ENCODE data around the gene GLIPR1. TPM values are rescaled to one million over a fixed set of nuclear protein-coding genes. Genes with fewer than 3 reads are reported as not detected.
A peak's percentile ranks its signal among the peaks of the same experiment; 100 is the strongest.
"Not testable (repeated sequence)": the region's sequence is repeated elsewhere in the genome, so short reads cannot be mapped to it uniquely, and the experiment has no call there.

The GLIPR1 gene
- 9.1 TPM for polyA plus RNA-seq (2013, experiment 1 of 2)
- 5.0 TPM for polyA plus RNA-seq (2013, experiment 2 of 2)

DNA sequence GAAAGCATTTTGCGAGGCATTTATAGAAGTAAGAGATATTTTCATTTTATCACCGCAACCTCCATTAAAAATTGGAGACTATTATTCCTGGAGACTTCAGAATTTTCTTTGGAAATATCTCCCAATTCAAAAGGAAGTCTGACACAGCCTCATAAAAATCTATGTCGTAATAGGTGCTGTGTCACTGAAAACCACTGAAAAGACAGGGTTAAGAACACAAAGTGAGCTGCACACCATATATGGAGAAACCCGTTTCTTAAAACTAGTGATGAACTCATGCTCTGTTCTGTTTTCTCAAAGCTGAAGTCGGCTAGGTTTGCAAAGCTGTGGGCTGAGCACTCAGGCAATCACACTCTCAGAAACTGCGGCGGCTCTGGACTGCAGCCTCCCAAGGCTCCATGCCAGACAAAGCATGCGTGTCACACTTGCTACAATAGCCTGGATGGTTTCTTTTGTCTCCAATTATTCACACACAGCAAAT lies at the start of gene GLIPR1:
Gene GLIPR1 (plus strand): TSS at position 287 of the 481 bp plus-strand sequence. CDS start 126 bp downstream, at position 413.
- Histone ChIP-seq H3K36me3 (ENCODE audit: control insufficient read depth, insufficient read depth, low read length) (no peaks in the 10 kb centered on the region), H3K27ac (ENCODE audit: low read depth, low read length, severe bottlenecking) (peak within 1 kb of the TSS; percentile 36), H3K9me3 (ENCODE audit: control insufficient read depth, low read length) (no peaks in the 10 kb centered on the region), H3K4me1 (ENCODE audit: control insufficient read depth, insufficient read depth, low read length, poor library complexity, severe bottlenecking) (peaks cover 4% of the 10 kb centered on the region), H3K4me3 (ENCODE audit: extremely low read depth, insufficient read depth, low read length, poor library complexity, severe bottlenecking) (peak within 1 kb of the TSS; percentile 21)
- 58 to 63% methylated on average over 5 to 6 of the region's 8 CpGs for WGBS, 2 experiments (ENCODE audit: insufficient coverage in 2 of 2)

DNA sequence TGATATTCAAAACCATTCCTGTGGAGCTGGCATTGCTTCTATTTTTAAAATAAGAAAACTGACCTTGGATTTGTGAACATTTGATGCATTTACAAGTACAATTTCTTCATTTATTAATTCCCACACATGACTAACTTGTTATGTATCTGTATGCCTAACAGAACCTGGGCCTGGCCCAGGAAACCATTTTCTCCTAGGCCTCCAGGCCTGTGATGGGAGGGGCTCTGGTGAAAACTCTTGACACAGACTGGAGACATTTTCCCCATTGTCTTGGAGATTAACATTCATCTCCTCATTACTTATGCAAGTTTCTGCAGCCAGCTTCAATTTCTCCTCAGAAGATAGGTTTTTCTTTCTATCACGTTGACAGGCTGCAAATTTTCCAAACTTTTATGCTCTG lies 47.6 kb upstream of the GLIPR1 start:
- 75% methylated on average over 1 of the region's 1 CpG; no CpG with 5 or more reads in 1 of the 2 experiments for WGBS, 2 experiments (ENCODE audit: insufficient coverage in 2 of 2)
- Histone ChIP-seq H3K4me3 (ENCODE audit: extremely low read depth, insufficient read depth, low read length, poor library complexity, severe bottlenecking) (no peak overlapping the region), H3K9me3 (ENCODE audit: control insufficient read depth, low read length) (peaks cover 20% of the 10 kb centered on the region), H3K4me1 (ENCODE audit: control insufficient read depth, insufficient read depth, low read length, poor library complexity, severe bottlenecking) (no peaks in the 10 kb centered on the region), H3K27ac (ENCODE audit: low read depth, low read length, severe bottlenecking) (no peak overlapping the region), H3K36me3 (ENCODE audit: control insufficient read depth, insufficient read depth, low read length) (no peaks in the 10 kb centered on the region)

DNA sequence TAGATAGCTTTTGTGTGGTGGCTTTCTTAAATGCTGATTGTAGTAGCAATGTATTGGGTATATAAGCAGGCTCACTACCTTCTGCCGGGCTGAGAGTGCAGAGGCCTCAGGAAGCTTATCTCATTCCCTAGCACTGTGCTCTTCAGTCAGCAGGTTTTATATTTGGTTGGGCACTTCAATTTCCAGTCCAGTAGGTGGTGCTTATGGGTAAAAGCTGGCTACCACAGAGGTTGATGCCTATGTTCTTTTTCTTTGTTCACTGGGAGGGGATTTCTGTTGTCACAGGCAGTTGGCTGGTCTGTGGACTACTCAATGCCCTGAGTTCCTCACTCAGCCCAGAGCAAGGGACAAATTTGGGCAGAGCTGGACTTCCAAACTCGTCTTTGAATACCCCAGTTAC lies 43.0 kb upstream of the GLIPR1 start:
- H3K4me3 ChIP-seq (ENCODE audit: extremely low read depth, insufficient read depth, low read length, poor library complexity, severe bottlenecking) = no peak overlapping the region
- WGBS, 2 experiments (ENCODE audit: insufficient coverage in 2 of 2) = 75 to 100% methylated on average over 1 of the region's 2 CpGs
- H3K27ac ChIP-seq (ENCODE audit: low read depth, low read length, severe bottlenecking) = no peak overlapping the region
- H3K36me3 ChIP-seq (ENCODE audit: control insufficient read depth, insufficient read depth, low read length) = no peaks in the 10 kb centered on the region
- no peaks in the 10 kb centered on the region for H3K4me1 ChIP-seq (ENCODE audit: control insufficient read depth, insufficient read depth, low read length, poor library complexity, severe bottlenecking)
- H3K9me3 ChIP-seq (ENCODE audit: control insufficient read depth, low read length) = peaks cover 4% of the 10 kb centered on the region

DNA sequence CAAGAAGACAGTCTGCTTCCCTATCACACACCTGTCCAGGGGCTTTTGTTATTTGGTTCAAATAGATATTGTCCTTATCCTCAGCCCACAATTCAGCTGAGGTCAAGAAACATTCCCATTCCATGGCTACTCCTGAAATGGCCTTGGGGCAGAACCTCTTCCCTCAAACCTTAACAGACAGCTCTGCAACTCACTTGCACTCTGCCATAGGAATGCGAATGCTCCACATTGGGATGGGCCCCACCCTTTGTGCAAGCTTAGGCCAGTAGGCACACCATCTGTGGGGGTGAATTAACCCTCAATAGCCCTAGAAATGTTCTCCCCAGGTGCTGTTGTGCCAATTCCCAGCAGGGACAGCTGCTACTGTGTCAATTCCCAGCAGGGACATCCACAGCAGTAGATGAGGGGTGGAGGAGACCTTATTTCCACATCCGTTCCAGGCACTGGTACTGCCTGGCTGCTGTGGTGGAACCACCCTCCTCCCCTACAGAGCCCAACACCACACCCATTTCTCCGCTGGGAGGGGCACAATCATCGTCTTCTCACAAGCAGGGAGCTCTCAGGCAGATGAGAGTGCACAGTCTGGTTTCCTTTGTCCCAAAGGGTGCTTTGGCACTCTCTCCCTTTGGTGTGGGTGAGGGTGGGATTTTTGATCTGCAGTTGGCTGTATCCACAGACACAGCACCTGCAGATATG lies 42.3 kb upstream of the GLIPR1 start:
- Histone ChIP-seq H3K9me3 (ENCODE audit: control insufficient read depth, low read length) (peaks cover 4% of the 10 kb centered on the region), H3K4me3 (ENCODE audit: extremely low read depth, insufficient read depth, low read length, poor library complexity, severe bottlenecking) (no peak overlapping the region), H3K27ac (ENCODE audit: low read depth, low read length, severe bottlenecking) (no peak overlapping the region), H3K4me1 (ENCODE audit: control insufficient read depth, insufficient read depth, low read length, poor library complexity, severe bottlenecking) (no peaks in the 10 kb centered on the region), H3K36me3 (ENCODE audit: control insufficient read depth, insufficient read depth, low read length) (no peaks in the 10 kb centered on the region)
- 86 to 88% methylated on average over 1 of the region's 4 CpGs for WGBS, 2 experiments (ENCODE audit: insufficient coverage in 2 of 2)

DNA sequence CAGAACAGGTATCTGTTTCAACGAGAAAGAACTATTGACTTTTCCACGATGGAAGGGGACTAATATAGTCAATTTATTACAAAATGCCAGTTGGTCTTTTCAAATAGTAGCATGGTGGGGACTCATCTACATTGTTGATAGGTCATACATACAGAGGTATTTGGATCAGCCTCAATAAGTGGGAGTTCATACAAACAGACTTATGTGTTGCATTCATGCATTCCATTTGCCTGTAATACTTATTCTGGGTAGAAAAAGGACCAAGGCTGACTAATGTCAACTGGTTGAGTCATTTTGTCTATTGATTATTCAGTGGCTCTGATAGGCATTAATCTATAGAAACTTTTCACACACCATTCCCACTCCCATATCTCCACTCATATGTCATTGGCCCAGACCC lies 41.5 kb upstream of the GLIPR1 start:
- 80% methylated on average over 2 of the region's 2 CpGs; no CpG with 5 or more reads in 1 of the 2 experiments for WGBS, 2 experiments (ENCODE audit: insufficient coverage in 2 of 2)
- Histone ChIP-seq H3K9me3 (ENCODE audit: control insufficient read depth, low read length) (peaks cover 4% of the 10 kb centered on the region), H3K4me3 (ENCODE audit: extremely low read depth, insufficient read depth, low read length, poor library complexity, severe bottlenecking) (no peak overlapping the region), H3K4me1 (ENCODE audit: control insufficient read depth, insufficient read depth, low read length, poor library complexity, severe bottlenecking) (no peaks in the 10 kb centered on the region), H3K27ac (ENCODE audit: low read depth, low read length, severe bottlenecking) (no peak overlapping the region), H3K36me3 (ENCODE audit: control insufficient read depth, insufficient read depth, low read length) (no peaks in the 10 kb centered on the region)

DNA sequence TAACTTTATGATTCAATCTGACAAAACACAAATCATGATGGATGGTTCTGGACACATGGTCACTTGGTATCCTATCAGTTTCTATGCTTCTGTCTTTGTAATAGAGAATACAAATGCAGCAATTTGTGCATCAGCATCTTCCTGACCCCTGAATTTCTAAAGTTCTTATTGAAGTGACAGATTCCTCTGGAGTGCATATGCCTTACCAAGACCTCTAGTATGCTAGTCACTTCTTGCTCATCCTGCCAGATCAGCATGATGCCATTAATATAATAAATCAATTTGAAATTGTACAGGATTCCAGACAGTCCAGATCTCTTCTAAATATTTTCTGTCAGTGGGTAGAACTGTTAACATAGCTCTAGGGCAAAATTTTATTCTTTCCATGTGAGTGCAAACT lies 40.6 kb upstream of the GLIPR1 start:
- H3K4me3 ChIP-seq (ENCODE audit: extremely low read depth, insufficient read depth, low read length, poor library complexity, severe bottlenecking) = no peak overlapping the region

DNA sequence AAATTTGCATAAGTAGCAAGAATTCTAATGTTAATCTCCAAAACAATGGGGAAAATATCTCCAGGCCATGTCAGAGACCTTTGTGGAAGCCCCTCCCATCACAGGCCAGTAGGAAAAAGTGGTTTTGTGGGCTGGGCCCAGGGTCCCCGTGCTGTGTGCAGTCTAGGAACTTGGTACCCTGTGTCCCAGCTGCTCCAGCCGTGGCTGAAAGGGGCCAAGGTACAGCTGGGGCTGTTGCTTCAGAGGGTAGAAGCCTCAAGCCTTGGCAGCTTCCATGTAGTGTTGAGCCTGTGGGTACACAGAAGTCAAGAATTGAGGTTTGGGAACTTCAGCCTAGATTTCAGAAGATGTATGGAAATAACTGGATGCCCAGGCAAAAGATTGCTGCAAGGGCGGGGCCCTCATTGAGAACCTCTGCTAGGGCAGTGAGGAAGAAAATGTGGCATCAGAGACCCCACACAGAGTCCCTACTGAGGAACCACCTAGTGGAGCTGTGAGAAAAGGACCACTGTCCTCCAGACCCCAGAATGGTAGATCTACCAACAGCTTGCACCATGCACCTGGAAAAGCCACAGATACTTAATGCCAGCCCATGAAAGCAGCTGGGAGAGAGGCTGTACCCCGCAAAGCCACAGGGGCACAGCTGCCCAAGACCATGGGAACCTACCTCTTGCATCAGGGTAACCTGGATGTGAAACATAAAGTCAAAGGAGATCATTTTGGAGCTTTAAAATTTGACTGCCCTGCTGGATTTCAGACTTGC lies 38.7 kb upstream of the GLIPR1 start:
- H3K36me3 ChIP-seq (ENCODE audit: control insufficient read depth, insufficient read depth, low read length); H3K27ac ChIP-seq (ENCODE audit: low read depth, low read length, severe bottlenecking); H3K4me1 ChIP-seq (ENCODE audit: control insufficient read depth, insufficient read depth, low read length, poor library complexity, severe bottlenecking); H3K9me3 ChIP-seq (ENCODE audit: control insufficient read depth, low read length); H3K4me3 ChIP-seq (ENCODE audit: extremely low read depth, insufficient read depth, low read length, poor library complexity, severe bottlenecking): not testable (repeated sequence)
- 88 to 89% methylated on average over 4 of the region's 4 CpGs for whole genome bisulfite sequencing, 2 experiments (ENCODE audit: insufficient coverage in 2 of 2)

More for the DNA sequence above, 40.6 kb upstream of the GLIPR1 start:
- Histone ChIP-seq H3K36me3 (ENCODE audit: control insufficient read depth, insufficient read depth, low read length) (no peaks in the 10 kb centered on the region), H3K27ac (ENCODE audit: low read depth, low read length, severe bottlenecking) (no peak overlapping the region), H3K9me3 (ENCODE audit: control insufficient read depth, low read length) (peaks cover 4% of the 10 kb centered on the region), H3K4me1 (ENCODE audit: control insufficient read depth, insufficient read depth, low read length, poor library complexity, severe bottlenecking) (peaks cover 4% of the 10 kb centered on the region)

DNA sequence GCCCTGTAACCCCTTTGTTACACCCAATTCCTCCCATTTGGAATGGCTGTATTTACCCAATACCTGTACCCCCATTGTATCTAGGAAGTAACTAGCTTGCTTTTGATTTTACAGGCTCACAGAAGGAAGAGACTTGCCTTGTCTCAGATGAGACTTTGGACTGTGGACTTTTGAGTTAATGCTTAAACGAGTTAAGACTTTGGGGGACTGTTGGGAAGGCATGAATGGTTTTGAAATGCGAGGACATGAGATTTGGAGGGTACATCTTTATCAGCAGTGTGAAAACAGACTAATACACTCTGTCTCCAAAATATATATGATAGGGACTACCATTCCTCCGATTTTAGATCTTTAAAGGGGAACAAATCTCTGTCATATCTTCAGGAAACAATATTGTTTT lies 38.1 kb upstream of the GLIPR1 start:
- not testable (repeated sequence) for H3K27ac ChIP-seq (ENCODE audit: low read depth, low read length, severe bottlenecking); H3K4me1 ChIP-seq (ENCODE audit: control insufficient read depth, insufficient read depth, low read length, poor library complexity, severe bottlenecking); H3K9me3 ChIP-seq (ENCODE audit: control insufficient read depth, low read length); H3K4me3 ChIP-seq (ENCODE audit: extremely low read depth, insufficient read depth, low read length, poor library complexity, severe bottlenecking); H3K36me3 ChIP-seq (ENCODE audit: control insufficient read depth, insufficient read depth, low read length)
- no CpG with 5 or more reads among the region's 3 CpGs for WGBS, 2 experiments (ENCODE audit: insufficient coverage in 2 of 2)

DNA sequence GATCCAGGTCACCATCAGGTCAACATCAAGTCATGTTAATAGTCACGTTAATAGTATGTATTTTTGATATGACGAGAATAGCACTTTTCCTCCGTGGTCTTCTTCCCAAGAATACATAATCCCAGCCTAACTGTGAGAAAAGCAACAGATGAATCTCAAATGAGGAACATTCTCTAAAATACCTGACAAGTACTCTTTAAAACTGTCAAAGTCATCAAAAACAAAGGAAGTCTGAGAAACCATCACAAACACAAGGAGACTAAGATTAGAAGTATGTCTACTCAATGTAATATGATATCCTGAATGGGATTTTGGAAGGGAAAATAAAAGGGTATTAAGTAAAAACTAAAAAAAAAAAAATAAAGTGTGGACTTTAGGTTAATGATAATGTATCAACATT lies 36.8 kb upstream of the GLIPR1 start:
- Histone ChIP-seq H3K4me3 (ENCODE audit: extremely low read depth, insufficient read depth, low read length, poor library complexity, severe bottlenecking) (no peak overlapping the region), H3K9me3 (ENCODE audit: control insufficient read depth, low read length) (no peaks in the 10 kb centered on the region), H3K4me1 (ENCODE audit: control insufficient read depth, insufficient read depth, low read length, poor library complexity, severe bottlenecking) (peaks cover 4% of the 10 kb centered on the region), H3K36me3 (ENCODE audit: control insufficient read depth, insufficient read depth, low read length) (no peaks in the 10 kb centered on the region), H3K27ac (ENCODE audit: low read depth, low read length, severe bottlenecking) (no peak overlapping the region)
- WGBS, 2 experiments (ENCODE audit: insufficient coverage in 2 of 2) = no CpG with 5 or more reads among the region's 3 CpGs

DNA sequence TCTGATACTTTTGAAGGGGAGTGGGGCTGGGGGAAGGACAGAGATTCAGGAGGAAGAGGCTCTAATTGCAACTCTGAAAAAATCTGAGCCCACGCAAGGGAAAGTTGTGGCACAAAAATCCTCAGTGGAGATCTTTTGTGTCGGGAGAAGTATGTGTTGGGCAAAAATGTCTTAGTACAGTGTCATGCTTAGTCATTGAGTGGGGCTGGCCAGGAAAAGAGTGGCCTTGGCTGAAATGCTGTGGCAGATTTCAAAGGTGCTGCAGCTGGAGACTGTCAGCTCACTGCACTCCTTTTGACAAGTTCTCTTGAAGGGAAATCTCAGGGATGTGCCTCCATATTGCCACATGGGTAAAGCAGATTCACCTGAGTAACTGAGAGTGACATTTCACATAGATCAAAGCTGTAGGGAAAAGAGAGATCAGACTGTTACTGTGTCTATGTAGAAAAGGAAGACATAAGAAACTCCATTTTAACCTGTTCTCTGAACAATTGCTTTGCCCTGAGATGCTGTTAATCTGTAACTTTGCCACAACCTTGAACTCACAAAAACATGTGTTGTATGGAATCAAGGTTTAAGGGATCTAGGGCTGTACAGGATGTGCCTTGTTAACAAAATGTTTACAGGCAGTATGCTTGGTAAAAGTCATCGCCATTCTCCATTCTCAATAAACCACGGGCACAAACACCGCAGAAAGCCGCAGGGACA lies 36.0 kb upstream of the GLIPR1 start:
- H3K27ac ChIP-seq (ENCODE audit: low read depth, low read length, severe bottlenecking) = no peak overlapping the region
- 91 to 92% methylated on average over 2 to 5 of the region's 6 CpGs for WGBS, 2 experiments (ENCODE audit: insufficient coverage in 2 of 2)
- H3K9me3 ChIP-seq (ENCODE audit: control insufficient read depth, low read length) = no peaks in the 10 kb centered on the region
- peaks cover 4% of the 10 kb centered on the region for H3K4me1 ChIP-seq (ENCODE audit: control insufficient read depth, insufficient read depth, low read length, poor library complexity, severe bottlenecking)
- H3K4me3 ChIP-seq (ENCODE audit: extremely low read depth, insufficient read depth, low read length, poor library complexity, severe bottlenecking) = no peak overlapping the region
- no peaks in the 10 kb centered on the region for H3K36me3 ChIP-seq (ENCODE audit: control insufficient read depth, insufficient read depth, low read length)

All from mesodermal cell (in vitro differentiated cells).